Measurements from ENCODE around the gene ACOT9. TPM values are rescaled to one million over a fixed set of nuclear protein-coding genes. Genes with fewer than 3 reads are reported as not detected.

The ACOT9 gene
- total RNA-seq, 1 donor from 2014 or later: 99.1 TPM

DNA sequence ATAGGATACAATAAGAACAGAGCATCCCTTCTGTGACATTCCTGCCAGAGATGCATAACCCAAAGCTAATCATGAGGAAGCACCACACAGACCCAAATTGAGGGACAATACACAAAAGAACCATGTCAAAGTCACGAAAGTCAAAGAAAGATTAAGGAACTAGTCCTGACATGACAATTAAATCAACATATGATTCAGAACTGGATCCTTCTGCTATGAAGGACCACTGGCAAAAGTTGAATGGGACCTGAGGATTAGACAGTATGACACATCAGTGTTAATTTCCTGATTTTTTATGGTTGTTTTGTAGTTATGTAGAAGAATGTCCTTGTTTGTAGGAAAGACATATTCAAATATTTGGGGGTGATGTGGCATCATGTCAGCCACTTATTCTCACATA is 13.9 kb downstream of the ACOT9 start:
- H3K4me1 Mint-ChIP-seq (ENCODE audit: unreplicated experiment): no peaks in the 10 kb centered on the region
- H3K36me3 Mint-ChIP-seq (ENCODE audit: low read depth, unreplicated experiment): peaks cover 3% of the 10 kb centered on the region
- DNase-seq (ENCODE audit: low spot score): no peak
- H3K27me3 Mint-ChIP-seq (ENCODE audit: unreplicated experiment): peaks cover 4% of the 10 kb centered on the region
- H3K4me3 Mint-ChIP-seq (ENCODE audit: unreplicated experiment): no peak overlapping the region
- no peaks in the 10 kb centered on the region for H3K9me3 Mint-ChIP-seq (ENCODE audit: unreplicated experiment)
- H3K27ac Mint-ChIP-seq (ENCODE audit: unreplicated experiment): no peak overlapping the region
- TF ChIP-seq, protein P1, sequence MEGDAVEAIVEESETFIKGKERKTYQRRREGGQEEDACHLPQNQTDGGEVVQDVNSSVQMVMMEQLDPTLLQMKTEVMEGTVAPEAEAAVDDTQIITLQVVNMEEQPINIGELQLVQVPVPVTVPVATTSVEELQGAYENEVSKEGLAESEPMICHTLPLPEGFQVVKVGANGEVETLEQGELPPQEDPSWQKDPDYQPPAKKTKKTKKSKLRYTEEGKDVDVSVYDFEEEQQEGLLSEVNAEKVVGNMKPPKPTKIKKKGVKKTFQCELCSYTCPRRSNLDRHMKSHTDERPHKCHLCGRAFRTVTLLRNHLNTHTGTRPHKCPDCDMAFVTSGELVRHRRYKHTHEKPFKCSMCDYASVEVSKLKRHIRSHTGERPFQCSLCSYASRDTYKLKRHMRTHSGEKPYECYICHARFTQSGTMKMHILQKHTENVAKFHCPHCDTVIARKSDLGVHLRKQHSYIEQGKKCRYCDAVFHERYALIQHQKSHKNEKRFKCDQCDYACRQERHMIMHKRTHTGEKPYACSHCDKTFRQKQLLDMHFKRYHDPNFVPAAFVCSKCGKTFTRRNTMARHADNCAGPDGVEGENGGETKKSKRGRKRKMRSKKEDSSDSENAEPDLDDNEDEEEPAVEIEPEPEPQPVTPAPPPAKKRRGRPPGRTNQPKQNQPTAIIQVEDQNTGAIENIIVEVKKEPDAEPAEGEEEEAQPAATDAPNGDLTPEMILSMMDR (IDR thresholded peaks at IDR 0.05; ENCODE audit: unreplicated experiment): no peak

DNA sequence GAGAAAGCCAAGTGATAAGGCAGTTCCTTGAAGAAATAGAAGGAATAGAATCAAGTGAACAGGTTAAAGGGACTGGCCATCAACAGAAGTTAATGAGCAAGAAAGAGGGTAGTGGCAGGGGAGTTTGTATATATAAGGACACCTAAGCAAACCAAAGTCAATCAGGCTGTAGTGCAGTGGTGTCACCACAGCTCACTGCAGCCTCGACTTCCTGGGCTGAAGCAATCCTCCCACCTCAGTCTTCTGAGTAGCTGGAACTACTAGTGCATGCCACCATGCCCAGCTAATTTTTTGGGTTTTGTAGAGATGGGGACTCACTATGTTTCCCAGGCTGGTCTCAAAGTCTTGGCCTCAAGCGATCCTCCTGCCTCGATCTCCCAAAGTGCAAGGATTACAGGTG is 15.9 kb downstream of the ACOT9 start:
- DNase-seq (ENCODE audit: low spot score): no peak
- Mint-ChIP-seq H3K4me3 (ENCODE audit: unreplicated experiment) (no peak overlapping the region), H3K4me1 (ENCODE audit: unreplicated experiment) (no peaks in the 10 kb centered on the region), H3K27ac (ENCODE audit: unreplicated experiment) (no peak overlapping the region), H3K36me3 (ENCODE audit: low read depth, unreplicated experiment) (peaks cover 6% of the 10 kb centered on the region), H3K27me3 (ENCODE audit: unreplicated experiment) (peaks cover 4% of the 10 kb centered on the region), H3K9me3 (ENCODE audit: unreplicated experiment) (no peaks in the 10 kb centered on the region)
- TF ChIP-seq, protein P1 (IDR thresholded peaks at IDR 0.05; ENCODE audit: unreplicated experiment): no peak

DNA sequence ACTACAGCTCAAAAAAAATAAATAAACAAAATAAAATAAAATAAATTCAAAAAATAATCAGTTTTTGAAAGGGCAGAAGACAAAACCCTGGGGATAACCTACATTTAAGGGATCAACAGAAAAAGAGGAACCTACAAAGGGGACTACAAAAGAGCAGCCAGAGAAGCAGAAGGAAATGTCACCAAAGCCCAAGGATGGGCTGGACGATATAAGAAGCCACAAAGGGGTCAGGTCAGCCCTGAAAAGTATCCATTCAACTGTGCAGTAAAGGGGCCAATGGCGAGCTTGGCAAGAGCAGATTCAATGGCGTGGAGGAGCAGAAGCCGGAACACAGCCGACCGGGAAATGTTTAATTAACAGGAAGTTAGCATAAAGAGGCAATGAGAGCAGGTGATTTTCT is 16.9 kb downstream of the ACOT9 start:
- no peak for DNase-seq (ENCODE audit: low spot score)
- Mint-ChIP-seq H3K9me3 (ENCODE audit: unreplicated experiment) (no peaks in the 10 kb centered on the region), H3K36me3 (ENCODE audit: low read depth, unreplicated experiment) (peaks cover 6% of the 10 kb centered on the region), H3K4me1 (ENCODE audit: unreplicated experiment) (no peaks in the 10 kb centered on the region), H3K27me3 (ENCODE audit: unreplicated experiment) (peaks cover 4% of the 10 kb centered on the region), H3K4me3 (ENCODE audit: unreplicated experiment) (no peak overlapping the region), H3K27ac (ENCODE audit: unreplicated experiment) (no peak overlapping the region)
- TF ChIP-seq, protein P1 (IDR thresholded peaks at IDR 0.05; ENCODE audit: unreplicated experiment): no peak

- peaks cover 13% of the 10 kb centered on the region for H3K36me3 Mint-ChIP-seq (ENCODE audit: low read depth, unreplicated experiment)
Observed at GRCh38 chrX:23720117-23720677, 22.9 kb downstream of the ACOT9 start.

DNA sequence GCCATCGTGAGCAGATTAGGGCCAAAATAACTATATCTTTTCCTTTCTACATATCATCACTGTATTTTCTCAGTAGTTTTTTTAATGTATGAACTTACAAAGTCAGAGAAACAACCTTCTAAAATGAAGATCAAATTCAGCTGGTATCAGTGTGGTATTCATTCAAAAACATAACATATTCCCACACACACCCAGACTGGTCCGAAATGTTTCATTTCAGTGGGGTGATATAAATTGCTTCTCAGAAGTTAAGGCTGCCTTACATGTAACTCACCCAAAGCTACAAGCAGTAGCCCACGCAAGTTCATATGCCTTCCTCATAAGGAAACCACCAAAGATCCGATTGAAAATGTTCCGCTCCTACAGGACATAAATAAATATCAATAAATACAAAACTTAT is 37.8 kb downstream of the ACOT9 start:
- Mint-ChIP-seq H3K27ac (ENCODE audit: unreplicated experiment) (no peak overlapping the region), H3K36me3 (ENCODE audit: low read depth, unreplicated experiment) (peaks cover 6% of the 10 kb centered on the region), H3K27me3 (ENCODE audit: unreplicated experiment) (no peaks in the 10 kb centered on the region), H3K4me1 (ENCODE audit: unreplicated experiment) (no peaks in the 10 kb centered on the region), H3K4me3 (ENCODE audit: unreplicated experiment) (no peak overlapping the region), H3K9me3 (ENCODE audit: unreplicated experiment) (no peaks in the 10 kb centered on the region)
- DNase-seq (ENCODE audit: low spot score): no peak
- TF ChIP-seq, protein P1 (IDR thresholded peaks at IDR 0.05; ENCODE audit: unreplicated experiment): no peak

More at GRCh38 chrX:23720117-23720677, 22.9 kb downstream of the ACOT9 start:
- TF ChIP-seq, protein P1 (IDR thresholded peaks at IDR 0.05; ENCODE audit: unreplicated experiment): no peak
- Mint-ChIP-seq H3K4me1 (ENCODE audit: unreplicated experiment) (no peaks in the 10 kb centered on the region), H3K27me3 (ENCODE audit: unreplicated experiment) (peaks cover 3% of the 10 kb centered on the region), H3K27ac (ENCODE audit: unreplicated experiment) (no peak overlapping the region), H3K4me3 (ENCODE audit: unreplicated experiment) (no peak overlapping the region), H3K9me3 (ENCODE audit: unreplicated experiment) (no peaks in the 10 kb centered on the region)
- DNase-seq (ENCODE audit: low spot score): no peak
